NCI-H1048 (cell line): ENCODE measurements around the gene OSBPL10.

Source experiments
- DNase-seq: peaks from one replicate; lab custom pipeline; 2025; lab: John Stamatoyannopoulos, UW

Gene OSBPL10

GRCh38 chr3:31851278-31851677, 129.8 kb downstream of the OSBPL10 start:
- DNase-seq: no peak

GRCh38 chr3:31848911-31849310, 132.2 kb downstream of the OSBPL10 start:
- DNase-seq: no peak

GRCh38 chr3:31848163-31848818, 132.8 kb downstream of the OSBPL10 start:
- DNase-seq: no peak

GRCh38 chr3:31847760-31848159, 133.3 kb downstream of the OSBPL10 start:
- DNase-seq: no peak

GRCh38 chr3:31841515-31841914, 139.5 kb downstream of the OSBPL10 start:
- no peak for DNase-seq

GRCh38 chr3:31840252-31840651, 140.8 kb downstream of the OSBPL10 start:
- no peak for DNase-seq

- no peak for DNase-seq
Observed at GRCh38 chr3:31839144-31839917, 141.7 kb downstream of the OSBPL10 start.

- DNase-seq: no peak
Observed at GRCh38 chr3:31836131-31837075, 144.7 kb downstream of the OSBPL10 start.

GRCh38 chr3:31833391-31834190, 147.5 kb downstream of the OSBPL10 start:
- no peak for DNase-seq

GRCh38 chr3:31832551-31832950, 148.5 kb downstream of the OSBPL10 start:
- no peak for DNase-seq

- no peak for DNase-seq
Observed at GRCh38 chr3:31831591-31831990, 149.5 kb downstream of the OSBPL10 start.

- no peak for DNase-seq
Observed at GRCh38 chr3:31829826-31830426, 151.1 kb downstream of the OSBPL10 start.

- DNase-seq: no peak
Observed at GRCh38 chr3:31829010-31829409, 152.1 kb downstream of the OSBPL10 start.

GRCh38 chr3:31828007-31828406, 153.1 kb downstream of the OSBPL10 start:
- no peak for DNase-seq

- no peak for DNase-seq
Observed at GRCh38 chr3:31823184-31823583, 157.9 kb downstream of the OSBPL10 start.

GRCh38 chr3:31821118-31821517, 159.9 kb downstream of the OSBPL10 start:
- no peak for DNase-seq

- DNase-seq: no peak
Observed at GRCh38 chr3:31819441-31819840, 161.6 kb downstream of the OSBPL10 start.

- no peak for DNase-seq
Observed at GRCh38 chr3:31817411-31817966, 163.6 kb downstream of the OSBPL10 start.

GRCh38 chr3:31815631-31816440, 165.2 kb downstream of the OSBPL10 start:
- no peak for DNase-seq

GRCh38 chr3:31815006-31815405, 166.1 kb downstream of the OSBPL10 start:
- no peak for DNase-seq
